Neuron (in vitro differentiated cells): ENCODE results near the gene SLC38A3.
"Not testable (repeated sequence)": the region's sequence is repeated elsewhere in the genome, so short reads cannot be mapped to it uniquely, and the experiment has no call there.

Experiments
- H2AFZ ChIP-seq: one replicate; pipeline ENCODE4 v1.6.1; 2013; ENCODE audit warnings: low read depth, mild to moderate bottlenecking, inconsistent platforms, low read length, moderate library complexity
- H3K27me3 ChIP-seq: one replicate; pipeline ENCODE4 v1.6.1; 2013; ENCODE audit warnings: low read length; ENCODE audit not compliant: insufficient read depth
- H3K36me3 ChIP-seq: one replicate; pipeline ENCODE4 v1.6.1; 2013; ENCODE audit warnings: low read length; ENCODE audit not compliant: insufficient read depth
- H3K4me1 ChIP-seq: one replicate; pipeline ENCODE4 v1.6.1; 2013; ENCODE audit warnings: low read length; ENCODE audit not compliant: insufficient read depth
- H3K4me3 ChIP-seq: 2 replicates; pipeline ENCODE4 v1.5.1; 2013; ENCODE audit warnings: mild to moderate bottlenecking, low read length, moderate library complexity
- H3K9me3 ChIP-seq: one replicate; pipeline ENCODE4 v1.6.1; 2013; ENCODE audit warnings: low read length

SLC38A3 gene

DNA sequence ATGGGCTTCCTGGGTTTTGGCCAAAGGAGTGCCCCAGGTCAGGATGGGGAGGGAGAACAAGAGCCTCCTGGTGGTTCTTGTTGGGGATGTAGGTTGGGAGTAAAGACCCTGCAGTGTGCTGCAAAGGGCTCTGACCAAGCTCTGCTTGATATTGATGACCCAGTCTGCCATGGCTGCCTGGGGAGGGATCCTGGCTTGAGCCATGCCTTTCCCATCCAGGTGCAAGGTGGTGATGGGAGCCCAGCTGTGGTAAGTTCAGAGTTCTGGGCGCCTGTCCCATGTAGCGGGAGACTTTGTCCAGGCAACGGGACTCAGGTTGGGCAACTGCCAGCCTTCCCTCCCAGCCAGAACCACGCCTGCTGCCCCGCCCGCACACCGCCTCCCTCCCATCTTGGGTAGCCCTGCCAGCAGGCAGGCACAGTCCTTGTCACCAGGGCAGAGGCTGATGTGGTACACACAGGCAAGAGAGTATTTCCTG, 33.5 kb downstream of the SLC38A3 start:
- Histone ChIP-seq H3K4me3 (peak overlapping the region; percentile 94), H3K9me3 (no peaks in the 10 kb centered on the region), H2AFZ (no peak overlapping the region), H3K27me3 (no peaks in the 10 kb centered on the region), H3K4me1 (peaks cover 64% of the 10 kb centered on the region), H3K36me3 (peaks cover 14% of the 10 kb centered on the region)

- Histone ChIP-seq H3K36me3 (peaks cover 17% of the 10 kb centered on the region), H2AFZ (no peak overlapping the region), H3K4me3 (no peak overlapping the region), H3K9me3 (no peaks in the 10 kb centered on the region), H3K27me3 (no peaks in the 10 kb centered on the region), H3K4me1 (peaks cover 62% of the 10 kb centered on the region)
Measured at GRCh38 chr3:50239649-50240048, 34.6 kb downstream of the SLC38A3 start.

DNA sequence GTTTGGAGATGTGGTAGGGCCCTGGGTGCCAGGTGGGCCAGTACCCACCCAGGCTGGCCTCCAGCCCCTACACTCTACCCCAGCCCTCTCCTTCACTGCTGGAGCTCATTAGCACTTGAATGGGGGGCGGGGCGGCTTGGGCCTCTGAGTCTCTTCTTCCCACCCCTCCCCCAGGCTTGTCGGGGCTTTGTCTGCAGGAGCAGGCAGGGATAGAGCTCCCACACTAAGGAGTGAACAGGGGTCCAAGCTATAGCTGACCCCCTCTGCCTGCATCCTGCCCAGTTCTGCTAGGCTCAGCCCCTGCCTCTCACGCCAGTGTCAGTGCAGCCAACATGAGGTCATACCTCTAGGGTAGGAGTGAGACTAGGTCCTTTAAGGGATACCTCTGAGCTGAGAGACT, 36.1 kb downstream of the SLC38A3 start:
- Histone ChIP-seq H3K27me3 (no peaks in the 10 kb centered on the region), H3K9me3 (no peaks in the 10 kb centered on the region), H3K4me1 (peaks cover 66% of the 10 kb centered on the region), H3K4me3 (no peak overlapping the region), H2AFZ (no peak overlapping the region), H3K36me3 (peaks cover 17% of the 10 kb centered on the region)

GRCh38 chr3:50241713-50242380, 36.8 kb downstream of the SLC38A3 start:
- Histone ChIP-seq H3K27me3 (no peaks in the 10 kb centered on the region), H3K4me1 (peaks cover 73% of the 10 kb centered on the region), H2AFZ (no peak overlapping the region), H3K4me3 (no peak overlapping the region), H3K36me3 (peaks cover 17% of the 10 kb centered on the region), H3K9me3 (no peaks in the 10 kb centered on the region)

- Histone ChIP-seq H2AFZ (no peak overlapping the region), H3K4me1 (peaks cover 77% of the 10 kb centered on the region), H3K36me3 (peaks cover 20% of the 10 kb centered on the region), H3K4me3 (no peak overlapping the region), H3K9me3 (no peaks in the 10 kb centered on the region), H3K27me3 (no peaks in the 10 kb centered on the region)
Measured at GRCh38 chr3:50242381-50242770, 37.3 kb downstream of the SLC38A3 start.

GRCh38 chr3:50242851-50243542, 37.9 kb downstream of the SLC38A3 start:
- no peaks in the 10 kb centered on the region for H3K27me3 ChIP-seq
- H2AFZ ChIP-seq, result no peak overlapping the region
- H3K36me3 ChIP-seq, result peaks cover 24% of the 10 kb centered on the region
- H3K9me3 ChIP-seq, result no peaks in the 10 kb centered on the region
- no peak overlapping the region for H3K4me3 ChIP-seq
- peaks cover 74% of the 10 kb centered on the region for H3K4me1 ChIP-seq

DNA sequence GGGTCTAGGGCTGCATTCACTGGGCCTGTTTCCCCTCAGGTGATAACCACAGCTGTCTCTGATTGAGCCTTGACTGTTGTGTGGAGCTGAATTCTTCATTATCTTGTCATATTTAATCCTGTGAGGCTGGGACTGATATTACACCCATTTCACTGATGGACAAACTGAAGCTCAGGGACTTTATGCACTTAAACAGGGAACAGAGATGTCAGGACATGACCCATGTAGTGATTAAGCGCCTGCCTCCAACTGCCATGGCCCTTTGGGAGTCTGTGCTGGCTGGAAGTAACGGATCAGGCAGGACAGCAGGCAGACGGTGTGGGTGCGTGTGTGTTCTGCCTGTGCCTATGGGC, 38.4 kb downstream of the SLC38A3 start:
- no peaks in the 10 kb centered on the region for H3K27me3 ChIP-seq
- no peak overlapping the region for H2AFZ ChIP-seq
- peaks cover 69% of the 10 kb centered on the region for H3K4me1 ChIP-seq
- H3K36me3 ChIP-seq, result peaks cover 27% of the 10 kb centered on the region
- H3K9me3 ChIP-seq, result no peaks in the 10 kb centered on the region
- H3K4me3 ChIP-seq, result no peak overlapping the region

DNA sequence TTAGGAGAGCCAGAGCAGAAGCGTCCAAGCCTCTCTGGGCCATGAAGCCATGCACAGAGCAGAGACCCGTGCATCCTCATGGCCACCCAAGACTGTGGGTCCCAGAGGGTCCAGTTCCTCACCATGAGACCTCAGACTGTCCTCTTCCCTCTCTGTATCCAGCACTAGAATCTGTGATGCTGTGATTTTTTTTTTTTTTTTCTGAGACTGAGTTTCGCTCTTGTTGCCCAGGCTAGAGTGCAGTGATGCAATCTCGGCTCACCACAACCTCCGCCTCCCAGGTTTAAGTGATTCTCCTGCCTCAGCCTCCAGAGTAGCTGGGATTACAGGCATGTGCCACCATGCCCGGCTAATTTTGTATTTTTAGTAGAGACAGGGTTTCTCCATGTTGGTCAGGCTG, 39.7 kb downstream of the SLC38A3 start:
- H3K4me1 ChIP-seq, result peaks cover 58% of the 10 kb centered on the region
- H3K36me3 ChIP-seq, result peaks cover 24% of the 10 kb centered on the region
- not testable (repeated sequence) for H3K4me3 ChIP-seq, H2AFZ ChIP-seq, H3K9me3 ChIP-seq, H3K27me3 ChIP-seq

GRCh38 chr3:50245251-50245745, 40.2 kb downstream of the SLC38A3 start:
- peaks cover 27% of the 10 kb centered on the region for H3K36me3 ChIP-seq
- H3K9me3 ChIP-seq, result no peaks in the 10 kb centered on the region
- no peak overlapping the region for H2AFZ ChIP-seq
- H3K27me3 ChIP-seq, result no peaks in the 10 kb centered on the region
- no peak overlapping the region for H3K4me3 ChIP-seq
- peaks cover 53% of the 10 kb centered on the region for H3K4me1 ChIP-seq

GRCh38 chr3:50245831-50246516, 40.9 kb downstream of the SLC38A3 start:
- H3K4me3 ChIP-seq, result no peak overlapping the region
- H3K9me3 ChIP-seq, result no peaks in the 10 kb centered on the region
- peaks cover 29% of the 10 kb centered on the region for H3K36me3 ChIP-seq
- H3K27me3 ChIP-seq, result no peaks in the 10 kb centered on the region
- no peak overlapping the region for H2AFZ ChIP-seq
- peaks cover 48% of the 10 kb centered on the region for H3K4me1 ChIP-seq

GRCh38 chr3:50246517-50246954, 41.5 kb downstream of the SLC38A3 start:
- Histone ChIP-seq H3K4me1 (peaks cover 42% of the 10 kb centered on the region), H3K9me3 (no peaks in the 10 kb centered on the region), H3K27me3 (no peaks in the 10 kb centered on the region), H3K36me3 (peaks cover 35% of the 10 kb centered on the region), H3K4me3 (peak overlapping the region; percentile 3), H2AFZ (no peak overlapping the region)

- Histone ChIP-seq H2AFZ (no peak overlapping the region), H3K9me3 (no peaks in the 10 kb centered on the region), H3K4me1 (peaks cover 27% of the 10 kb centered on the region), H3K27me3 (no peaks in the 10 kb centered on the region), H3K4me3 (no peak overlapping the region), H3K36me3 (peaks cover 46% of the 10 kb centered on the region)
Measured at GRCh38 chr3:50248387-50248786, 43.3 kb downstream of the SLC38A3 start.

GRCh38 chr3:50249457-50249856, 44.4 kb downstream of the SLC38A3 start:
- Histone ChIP-seq H3K36me3 (peaks cover 52% of the 10 kb centered on the region), H3K27me3 (no peaks in the 10 kb centered on the region), H3K4me1 (peaks cover 27% of the 10 kb centered on the region), H3K9me3 (no peaks in the 10 kb centered on the region), H3K4me3 (no peak overlapping the region), H2AFZ (no peak overlapping the region)
